SHP77 (cell line): ENCODE results near the gene FAM83F.

Source experiments
- DNase-seq, 2 experiments: peaks; one replicate each; lab custom pipeline; 2025; lab: John Stamatoyannopoulos, UW

Gene FAM83F

GRCh38 chr22:39994041-39994565, 651 bp upstream of the FAM83F start:
- DNase-seq = no peak

GRCh38 chr22:39995393-39996252, 869 bp downstream of the FAM83F start:
- DNase-seq = no peak

- peak; percentile 27 to 33 for DNase-seq
These were observed 2.0 kb downstream of the FAM83F start for GRCh38 chr22:39996732-39997131.

GRCh38 chr22:39997421-39997820, 2.7 kb downstream of the FAM83F start:
- no peak for DNase-seq

GRCh38 chr22:39997939-39998726, 3.4 kb downstream of the FAM83F start:
- peak; percentile 88 to 89 for DNase-seq

- peak; percentile 22 to 49 for DNase-seq
These were observed 4.5 kb downstream of the FAM83F start for GRCh38 chr22:39999144-39999757.

- DNase-seq = no peak
These were observed 5.4 kb downstream of the FAM83F start for GRCh38 chr22:40000171-40000570.

- no peak for DNase-seq
These were observed 6.4 kb downstream of the FAM83F start for GRCh38 chr22:40001106-40001505.

- no peak for DNase-seq
These were observed 7.2 kb downstream of the FAM83F start for GRCh38 chr22:40001800-40002577.

- DNase-seq = peak; percentile 80 to 85
These were observed 8.4 kb downstream of the FAM83F start for GRCh38 chr22:40002935-40003715.

GRCh38 chr22:40004836-40005235, 10.1 kb downstream of the FAM83F start:
- no peak for DNase-seq

- DNase-seq = no peak
These were observed 11.9 kb downstream of the FAM83F start for GRCh38 chr22:40006641-40007040.

GRCh38 chr22:40007853-40008710, 13.3 kb downstream of the FAM83F start:
- peak in 1 of 2 experiments; percentile 24 for DNase-seq

GRCh38 chr22:40008726-40009291, 14.1 kb downstream of the FAM83F start:
- peak; percentile 40 to 63 for DNase-seq

GRCh38 chr22:40009292-40009774, 14.6 kb downstream of the FAM83F start:
- DNase-seq = peak; percentile 87 to 92

- peak; percentile 74 to 84 for DNase-seq
These were observed 15.4 kb downstream of the FAM83F start for GRCh38 chr22:40009951-40010671.

GRCh38 chr22:40010746-40011145, 16.0 kb downstream of the FAM83F start:
- no peak for DNase-seq

GRCh38 chr22:40014667-40015248, 20.0 kb downstream of the FAM83F start:
- DNase-seq = no peak
